Activated naive CD8-positive, alpha-beta T cell (primary cell): Measurements from ENCODE around the gene LIAS.
A peak's percentile ranks its signal among the peaks of the same experiment; 100 is the strongest.

Experiments used
- H3K27ac Mint-ChIP-seq: one replicate; pipeline ENCODE4 v1.8.0; 2021; ENCODE audit warnings: mixed read lengths
- H3K27me3 Mint-ChIP-seq: one replicate; pipeline ENCODE4 v1.8.0; 2021; ENCODE audit warnings: mixed read lengths
- H3K36me3 Mint-ChIP-seq: one replicate; pipeline ENCODE4 v1.8.0; 2021; ENCODE audit warnings: mixed read lengths
- H3K4me1 Mint-ChIP-seq: one replicate; pipeline ENCODE4 v1.8.0; 2021; ENCODE audit warnings: low read depth, mixed read lengths
- H3K4me3 Mint-ChIP-seq: one replicate; pipeline ENCODE4 v1.8.0; 2021; ENCODE audit warnings: mild to moderate bottlenecking, mixed read lengths
- H3K9me3 Mint-ChIP-seq: one replicate; pipeline ENCODE4 v1.8.0; 2021; ENCODE audit warnings: low read depth, mixed read lengths

LIAS gene

GRCh38 chr4:39527296-39528060 is 68.6 kb downstream of the LIAS start, which contains the start of gene UGDH:
UGDH (minus strand) TSS chr4:39527439; CDS start chr4:39521512, 5,927 bp downstream.
- Mint-ChIP-seq H3K27ac (peak within 1 kb of the TSS; percentile 96), H3K4me3 (peak within 1 kb of the TSS; percentile 98), H3K9me3 (peaks cover 15% of the 10 kb centered on the region), H3K4me1 (peaks cover 19% of the 10 kb centered on the region), H3K36me3 (peaks cover 17% of the 10 kb centered on the region), H3K27me3 (no peaks in the 10 kb centered on the region)

GRCh38 chr4:39528061-39528465 is 69.2 kb downstream of the LIAS start:
- Mint-ChIP-seq H3K9me3 (peaks cover 18% of the 10 kb centered on the region), H3K27ac (peak overlapping the region; percentile 25), H3K4me3 (peak overlapping the region; percentile 98), H3K4me1 (peaks cover 19% of the 10 kb centered on the region), H3K27me3 (no peaks in the 10 kb centered on the region), H3K36me3 (peaks cover 19% of the 10 kb centered on the region)
